Testis (tissue), 3 donors: ENCODE data around the gene DAPK3. TPM values are rescaled to one million over a fixed set of nuclear protein-coding genes. Genes with fewer than 3 reads are reported as not detected.

Experiments used
- microRNA counts, 2 donors: library from miRNA; unstranded; fragments of <30 nt; microRNA quantifications; one replicate each; lab custom pipeline; 2016
- microRNA-seq, 2 donors: library from miRNA; unstranded; fragments of <30 nt; microRNA quantifications; one replicate each; pipeline ENCODE4, GENCODE V29; 2016; ENCODE audit warnings: borderline number of aligned reads in 2 of 2, borderline replicate concordance in 1 of 2
- polyA plus RNA-seq: library from polyadenylated mRNA; stranded (reverse); fragments of 350-450 nt; fragmentation: Illumina TruSeq; extraction: RNeasy Lipid Tissue Mini Kit (QIAGEN cat#74804); gene quantifications from one replicate; pipeline ENCODE4 v1.2.3, GENCODE V29; 2014; ENCODE audit warnings: low read depth, low replicate concordance; ENCODE audit not compliant: insufficient read depth
- small RNA-seq, 2 donors: library from RNA; depleted of rRNA; stranded (forward); fragments of <200 nt; gene quantifications; one replicate each; pipeline ENCODE3, GENCODE V24; 2016
- total RNA-seq, 2 donors: library from RNA; depleted of rRNA; stranded (reverse); fragments of >200 nt; gene quantifications; one replicate each; pipeline ENCODE4 v1.2.3, GENCODE V29; 2016

Gene DAPK3
- total and polyA plus RNA-seq, 3 donors from 2014 or later = 89.8 to 111 (median 102) TPM

MicroRNAs encoded within 50 kb of the gene (microRNA counts, 767-probe panel; counts per million panel counts)
- 0 to 152 counts per million in 2 donors for microRNA hsa-miR-637 (lab: Ali Mortazavi, UCI)

Small RNA genes within 50 kb of the gene (microRNA-seq; reads per million reads assigned to microRNA genes)
- 0 to 0.70 reads per million in 2 donors for gene MIR637

Small RNA genes within 50 kb of the gene (small RNA-seq; reads per million reads assigned to genes)
- gene RN7SL202P = 0 reads per million in 2 donors
- gene SNORD37 = 7.0 to 9.4 reads per million in 2 donors

Other genes starting within 250 kb of the DAPK3 start
- gene APBA3, start 209.4 kb downstream of the DAPK3 start, total RNA-seq = 10 to 100 TPM; 34.4 to 48.3 TPM
- gene APBA3, start 209.4 kb downstream of the DAPK3 start, polyA plus RNA-seq = 12.0 TPM
- 10 to 100 TPM; 42.4 to 57.4 TPM for gene MRPL54, start 208.4 kb downstream of the DAPK3 start, total RNA-seq
- 96.4 TPM for gene MRPL54, start 208.4 kb downstream of the DAPK3 start, polyA plus RNA-seq
- gene RAX2, start 198.9 kb downstream of the DAPK3 start, total RNA-seq = under 1 TPM in 1 of 2 donors, not detected in 1; 0.24 TPM
- not detected for gene RAX2, start 198.9 kb downstream of the DAPK3 start, polyA plus RNA-seq
- 10 to 100 TPM; 10.1 TPM for gene MATK, start 184.7 kb downstream of the DAPK3 start, total RNA-seq
- gene MATK, start 184.7 kb downstream of the DAPK3 start, polyA plus RNA-seq = 6.0 TPM
- 10 to 100 TPM; 23.4 to 34.1 TPM for gene ZFR2, start 102.1 kb downstream of the DAPK3 start, total RNA-seq
- gene ZFR2, start 102.1 kb downstream of the DAPK3 start, polyA plus RNA-seq = 35.0 TPM
- 1 to 10 TPM; 1.7 to 4.8 TPM for gene ATCAY, start 90.4 kb downstream of the DAPK3 start, total RNA-seq
- 0.32 TPM for gene ATCAY, start 90.4 kb downstream of the DAPK3 start, polyA plus RNA-seq
- gene NMRK2, start 38.0 kb downstream of the DAPK3 start, total RNA-seq = 1 to 10 TPM; 1.7 to 3.2 TPM
- 1.7 TPM for gene NMRK2, start 38.0 kb downstream of the DAPK3 start, polyA plus RNA-seq
- 1,000 to 10,000 TPM in 1 of 2 donors, 100 to 1,000 TPM in 1; 909 to 1,599 TPM for gene EEF2, start 14.4 kb upstream of the DAPK3 start, total RNA-seq
- 1,429 TPM for gene EEF2, start 14.4 kb upstream of the DAPK3 start, polyA plus RNA-seq
- 10 to 100 TPM; 89.1 to 94.5 TPM for gene PIAS4, start 36.6 kb upstream of the DAPK3 start, total RNA-seq
- gene PIAS4, start 36.6 kb upstream of the DAPK3 start, polyA plus RNA-seq = 142 TPM
- 10 to 100 TPM; 42.2 to 49.4 TPM for gene ZBTB7A, start 95.8 kb upstream of the DAPK3 start, total RNA-seq
- 7.5 TPM for gene ZBTB7A, start 95.8 kb upstream of the DAPK3 start, polyA plus RNA-seq
- gene MAP2K2, start 153.0 kb upstream of the DAPK3 start, total RNA-seq = 100 to 1,000 TPM; 181 to 225 TPM
- gene MAP2K2, start 153.0 kb upstream of the DAPK3 start, polyA plus RNA-seq = 241 TPM
- gene CREB3L3, start 182.5 kb upstream of the DAPK3 start, total RNA-seq = under 1 TPM; 0.56 to 0.63 TPM
- 0.36 TPM for gene CREB3L3, start 182.5 kb upstream of the DAPK3 start, polyA plus RNA-seq
- gene SIRT6, start 211.5 kb upstream of the DAPK3 start, total RNA-seq = 10 to 100 TPM; 22.0 to 29.2 TPM
- gene SIRT6, start 211.5 kb upstream of the DAPK3 start, polyA plus RNA-seq = 14.7 TPM
- 10 to 100 TPM; 20.4 to 21.1 TPM for gene ANKRD24, start 211.6 kb upstream of the DAPK3 start, total RNA-seq
- 16.5 TPM for gene ANKRD24, start 211.6 kb upstream of the DAPK3 start, polyA plus RNA-seq